OCI-LY7 (cell line): ENCODE measurements around the gene SEMA3C. TPM values are rescaled to one million over a fixed set of nuclear protein-coding genes. Genes with fewer than 3 reads are reported as not detected.
"Not testable (repeated sequence)": the region's sequence is repeated elsewhere in the genome, so short reads cannot be mapped to it uniquely, and the experiment has no call there.

Experiments used
- BruUV-seq: library from RNA; stranded (reverse); fragments of 400-500 nt; replicated peaks from 2 replicates; lab custom pipeline; 2021; lab: Mats Ljungman, UMichigan
- CTCF ChIA-PET: fragments of 300-600 bp; sonication (Branson Sonifier 250); formaldehyde crosslinking; loops from one replicate; lab custom pipeline; 2022; ENCODE audit warnings: antibody characterized with exemption; ENCODE audit not compliant: unreplicated experiment; lab: Charles Lee
- POLR2A ChIA-PET: fragments of 300-600 bp; sonication (Branson Sonifier 250); formaldehyde crosslinking; loops from one replicate; lab custom pipeline; 2022; ENCODE audit warnings: antibody characterized with exemption; lab: Charles Lee
- DNase-seq: peaks from one replicate; pipeline ENCODE4 v3.0.0-alpha.2; 2015; ENCODE audit warnings: low spot score
- H2AFZ ChIP-seq: fragments of 200-600 bp; sonication (generic), shearing (Covaris generic); 2 replicates; pipeline ENCODE4 v1.6.1; 2014; ENCODE audit warnings: mild to moderate bottlenecking, antibody characterized with exemption, low read length, moderate library complexity
- H3K27ac ChIP-seq: fragments of 200-600 bp; sonication (generic); 2 replicates; pipeline ENCODE4 v1.5.1; 2014; ENCODE audit warnings: mixed run types, low read depth, mild to moderate bottlenecking, moderate library complexity, low read length, inconsistent platforms; ENCODE audit not compliant: poor library complexity, severe bottlenecking
- H3K36me3 ChIP-seq: fragments of 200-600 bp; sonication (generic); 2 replicates; pipeline ENCODE4 v1.6.1; 2014; ENCODE audit warnings: mild to moderate bottlenecking, antibody characterized with exemption, low read length, moderate library complexity, mixed read lengths; ENCODE audit not compliant: insufficient read depth
- H3K4me1 ChIP-seq: fragments of 200-600 bp; sonication (generic); 2 replicates; pipeline ENCODE4 v1.5.1; 2014; ENCODE audit warnings: mild to moderate bottlenecking, low read length; ENCODE audit not compliant: insufficient read depth, poor library complexity, severe bottlenecking
- H3K4me2 ChIP-seq: fragments of 200-600 bp; sonication (generic); 2 replicates; pipeline ENCODE4 v1.6.1; 2014; ENCODE audit warnings: mild to moderate bottlenecking, low read length
- H3K4me3 ChIP-seq: fragments of 200-600 bp; sonication (generic); 2 replicates; pipeline ENCODE4 v1.5.1; 2014; ENCODE audit warnings: mild to moderate bottlenecking, low read depth, low read length; ENCODE audit not compliant: poor library complexity, severe bottlenecking
- H3K79me2 ChIP-seq: fragments of 200-600 bp; sonication (generic); 2 replicates; pipeline ENCODE4 v1.6.1; 2016; ENCODE audit warnings: low read depth, mild to moderate bottlenecking, low read length, moderate library complexity, mixed read lengths; ENCODE audit not compliant: insufficient read depth
- H3K9me2 ChIP-seq: fragments of 200-600 bp; sonication (generic); 2 replicates; pipeline ENCODE4 v1.6.1; 2016; ENCODE audit warnings: mild to moderate bottlenecking, low read length, mixed read lengths; ENCODE audit not compliant: insufficient read depth
- H3K9me3 ChIP-seq: fragments of 200-600 bp; sonication (generic); 2 replicates; pipeline ENCODE4 v1.6.1; 2014; ENCODE audit warnings: mild to moderate bottlenecking, mixed run types, low read length, mixed read lengths
- H4K20me1 ChIP-seq: fragments of 200-600 bp; sonication (generic); 2 replicates; pipeline ENCODE4 v1.6.1; 2014; ENCODE audit warnings: mild to moderate bottlenecking, antibody characterized with exemption, low read length, moderate library complexity, mixed read lengths; ENCODE audit not compliant: insufficient read depth
- EZH2phosphoT487 ChIP-seq: fragments of 200-600 bp; sonication (generic); IDR thresholded peaks from 2 replicates; pipeline ENCODE4 v1.6.1; 2018; ENCODE audit warnings: low read depth, borderline replicate concordance, mild to moderate bottlenecking, mixed run types, antibody characterized with exemption, low read length, moderate library complexity, mixed read lengths
- intact Hi-C: fragments of 100-400 bp; cut with micrococcal nuclease; formaldehyde crosslinking; loops from one replicate; pipeline ENCODE4 v1.10.0; 2022; ENCODE audit not compliant: unreplicated experiment
- total RNA-seq, 2 experiments: library from RNA; depleted of rRNA in 1 of 2; stranded (reverse); fragments of >200 nt in 1 of 2; shearing (Covaris generic) in 1 of 2; gene quantifications; 2 replicates each; pipeline ENCODE4 v1.2.3, GENCODE V29; 2014 to 2022
- TF ChIP-seq, protein P1 (sequence below): fragments of 200-600 bp; sonication (generic); conservative IDR thresholded peaks from 2 replicates; pipeline ENCODE4 v1.5.1; 2014; ENCODE audit warnings: mild to moderate bottlenecking, antibody characterized with exemption, low read length, moderate library complexity, mixed read lengths

The SEMA3C gene
- total RNA-seq, 2 experiments from 2014 or later: not detected

DNA sequence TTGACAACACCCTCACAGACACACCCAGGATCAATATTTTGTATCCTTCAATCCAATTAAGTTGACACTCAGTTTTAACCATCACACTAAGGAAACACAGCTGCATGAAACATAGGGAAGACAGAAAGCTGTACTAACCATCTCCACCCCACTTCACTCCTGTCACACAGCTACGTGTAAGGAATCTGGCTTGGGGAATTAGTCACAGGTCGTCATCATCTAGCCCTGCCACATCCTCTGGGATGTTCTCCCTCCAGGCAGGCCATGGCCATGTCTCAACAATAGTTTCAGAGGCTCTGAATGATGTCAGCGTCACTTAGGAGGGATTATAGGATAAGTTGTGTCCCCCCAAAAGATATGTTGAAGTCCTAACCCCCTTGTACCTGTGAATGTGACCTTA, 10.8 kb upstream of the SEMA3C start:
- no peaks in the 10 kb centered on the region for H3K36me3 ChIP-seq
- intact Hi-C loops: no loop called here
- no peaks in the 10 kb centered on the region for H4K20me1 ChIP-seq
- H3K27ac ChIP-seq: no peak overlapping the region
- no peak overlapping the region for H3K4me3 ChIP-seq
- BruUV-seq: no TSS peak
- no peaks in the 10 kb centered on the region for H3K9me3 ChIP-seq
- no peak for TF ChIP-seq EZH2phosphoT487
- TF ChIP-seq, protein P1, sequence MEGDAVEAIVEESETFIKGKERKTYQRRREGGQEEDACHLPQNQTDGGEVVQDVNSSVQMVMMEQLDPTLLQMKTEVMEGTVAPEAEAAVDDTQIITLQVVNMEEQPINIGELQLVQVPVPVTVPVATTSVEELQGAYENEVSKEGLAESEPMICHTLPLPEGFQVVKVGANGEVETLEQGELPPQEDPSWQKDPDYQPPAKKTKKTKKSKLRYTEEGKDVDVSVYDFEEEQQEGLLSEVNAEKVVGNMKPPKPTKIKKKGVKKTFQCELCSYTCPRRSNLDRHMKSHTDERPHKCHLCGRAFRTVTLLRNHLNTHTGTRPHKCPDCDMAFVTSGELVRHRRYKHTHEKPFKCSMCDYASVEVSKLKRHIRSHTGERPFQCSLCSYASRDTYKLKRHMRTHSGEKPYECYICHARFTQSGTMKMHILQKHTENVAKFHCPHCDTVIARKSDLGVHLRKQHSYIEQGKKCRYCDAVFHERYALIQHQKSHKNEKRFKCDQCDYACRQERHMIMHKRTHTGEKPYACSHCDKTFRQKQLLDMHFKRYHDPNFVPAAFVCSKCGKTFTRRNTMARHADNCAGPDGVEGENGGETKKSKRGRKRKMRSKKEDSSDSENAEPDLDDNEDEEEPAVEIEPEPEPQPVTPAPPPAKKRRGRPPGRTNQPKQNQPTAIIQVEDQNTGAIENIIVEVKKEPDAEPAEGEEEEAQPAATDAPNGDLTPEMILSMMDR: no peak
- POLR2A ChIA-PET: no interaction called here
- H3K9me2 ChIP-seq: no peaks in the 10 kb centered on the region
- CTCF ChIA-PET: no interaction called here
- H2AFZ ChIP-seq: no peak overlapping the region
- no peaks in the 10 kb centered on the region for H3K79me2 ChIP-seq
- no peak for DNase-seq
- H3K4me1 ChIP-seq: no peaks in the 10 kb centered on the region
- H3K4me2 ChIP-seq: no peak overlapping the region

DNA sequence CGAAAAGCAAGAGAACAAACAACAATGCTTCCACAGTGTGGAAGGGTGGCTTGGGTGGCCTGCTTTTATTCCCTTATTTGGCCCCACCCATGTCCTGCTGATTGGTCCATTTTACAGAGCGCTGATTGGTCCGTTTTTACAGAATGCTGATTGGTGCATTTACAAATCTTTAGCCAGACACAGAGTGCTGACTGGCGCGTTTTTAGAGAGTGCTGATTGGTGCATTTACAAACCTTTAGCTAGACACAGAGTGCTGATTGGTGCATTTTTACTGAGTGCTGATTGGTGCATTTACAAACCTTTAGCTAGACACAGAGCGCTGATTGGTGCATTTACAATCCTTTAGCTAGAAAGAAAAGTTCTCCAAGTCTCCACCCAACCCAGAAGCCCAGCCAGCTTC, 8.1 kb upstream of the SEMA3C start:
- POLR2A ChIA-PET, H3K4me3 ChIP-seq, H3K36me3 ChIP-seq, H3K9me2 ChIP-seq, DNase-seq, H3K9me3 ChIP-seq, intact Hi-C loops, H2AFZ ChIP-seq, H4K20me1 ChIP-seq, H3K4me1 ChIP-seq, BruUV-seq, H3K27ac ChIP-seq, CTCF ChIA-PET, H3K4me2 ChIP-seq, H3K79me2 ChIP-seq: not testable (repeated sequence)

DNA sequence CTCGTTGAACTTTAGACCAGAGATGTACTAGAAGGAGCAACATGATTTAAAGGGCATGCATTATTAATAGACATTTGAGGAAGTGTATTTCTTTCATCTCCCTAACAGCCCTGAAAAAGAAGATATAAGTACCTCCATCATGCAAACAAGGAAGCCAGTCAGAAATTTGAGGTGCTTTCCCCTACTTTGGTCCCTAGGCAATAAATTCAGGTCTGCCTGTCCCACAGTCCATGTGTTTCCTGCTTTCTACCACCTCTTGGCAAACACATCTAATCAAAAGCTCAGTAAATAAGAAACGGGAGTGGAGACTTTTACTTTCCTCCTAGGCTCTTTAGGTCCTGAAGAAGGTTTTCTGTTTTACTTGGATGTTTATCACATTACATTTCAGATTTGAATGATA, 5.2 kb upstream of the SEMA3C start:
- Histone ChIP-seq H3K36me3 (no peaks in the 10 kb centered on the region), H3K4me1 (no peaks in the 10 kb centered on the region), H3K79me2 (no peaks in the 10 kb centered on the region), H3K27ac (no peak overlapping the region), H2AFZ (no peak overlapping the region), H3K4me2 (no peak overlapping the region), H3K4me3 (no peak overlapping the region), H3K9me2 (no peaks in the 10 kb centered on the region), H3K9me3 (no peaks in the 10 kb centered on the region), H4K20me1 (no peaks in the 10 kb centered on the region)
- BruUV-seq: no TSS peak
- ChIA-PET POLR2A (interaction anchor here (0.6 kb wide), 1 partner anchor 1465 kb away, joined by 4 read pairs; no protein-coding TSS in a partner anchor), CTCF (no interaction called here)
- DNase-seq: no peak
- TF ChIP-seq, protein P1: no peak
- TF ChIP-seq EZH2phosphoT487: no peak
- intact Hi-C loops: no loop called here
